ENCODE results near the gene ELFN2.

- TF ChIP-seq EZH2 (IDR thresholded peaks at IDR 0.05; ENCODE audit: borderline replicate concordance, low read length) (no peak), CTCF (conservative IDR thresholded peaks at IDR 0.05 in 1 of 2, IDR thresholded peaks at IDR 0.05 in 1 of 2; ENCODE audit: extremely low read depth in 1 of 2, insufficient read depth in 1 of 2, low read depth in 1 of 2, low read length in 2 of 2) (no peak)
Measured at GRCh38 chr22:37334859-37335805, 92.1 kb downstream of the ELFN2 start.
